Right lung (tissue), 5 donors: ENCODE measurements around the gene CEACAM3. TPM values are rescaled to one million over a fixed set of nuclear protein-coding genes. Genes with fewer than 3 reads are reported as not detected.

Experiments
- DNase-seq, 2 donors: peaks; one replicate each; pipeline ENCODE4 v3.0.0-alpha.2; 2013
- polyA plus RNA-seq, 5 donors: library from polyadenylated mRNA; unstranded; fragments of 120-200 nt; gene quantifications; one replicate each; pipeline versions ENCODE4 v1.2.1 to v1.2.3, GENCODE V29; 2013; ENCODE audit warnings: inconsistent platforms in 1 of 5, low replicate concordance in 1 of 5; ENCODE audit not compliant: insufficient read length in 5 of 5, insufficient read depth in 1 of 5

Gene CEACAM3
- polyA plus RNA-seq, 5 donors, result 0.16 to 0.39 (median 0.23) TPM; not detected in 1

DNA sequence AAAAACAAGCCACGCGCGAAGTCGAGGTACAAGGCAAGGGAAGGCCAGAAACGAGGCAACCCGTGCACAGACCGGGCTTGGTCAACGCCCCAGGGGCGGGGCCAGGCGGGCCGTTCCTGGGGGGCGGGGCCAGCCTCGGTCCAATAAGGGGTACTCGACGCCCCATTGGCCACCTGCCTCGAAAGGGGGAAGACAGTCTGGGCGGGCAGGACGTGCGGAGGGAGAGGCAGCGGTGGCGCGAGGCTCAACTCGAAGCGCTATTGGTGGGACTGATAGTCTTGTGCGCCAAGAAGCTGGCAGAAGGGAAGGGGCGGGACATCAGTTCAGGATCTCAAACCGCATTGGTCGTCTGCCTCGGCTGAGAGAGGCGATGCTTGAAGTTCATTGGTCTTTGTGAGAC, 48.2 kb downstream of the CEACAM3 start, which contains the start of gene LYPD4:
LYPD4 (minus strand) TSS at position 83 of the 400 bp plus-strand sequence. CDS start 5,398 bp downstream, outside the sequence.
- DNase-seq, result no peak

- no peak for DNase-seq
Measured at GRCh38 chr19:41845001-41845050, 48.4 kb downstream of the CEACAM3 start, which contains the start of gene DMRTC2. Gene DMRTC2, plus strand, starts transcription at chr19:41845042. Its CDS starts 2,387 bp downstream, at chr19:41847429.

DNA sequence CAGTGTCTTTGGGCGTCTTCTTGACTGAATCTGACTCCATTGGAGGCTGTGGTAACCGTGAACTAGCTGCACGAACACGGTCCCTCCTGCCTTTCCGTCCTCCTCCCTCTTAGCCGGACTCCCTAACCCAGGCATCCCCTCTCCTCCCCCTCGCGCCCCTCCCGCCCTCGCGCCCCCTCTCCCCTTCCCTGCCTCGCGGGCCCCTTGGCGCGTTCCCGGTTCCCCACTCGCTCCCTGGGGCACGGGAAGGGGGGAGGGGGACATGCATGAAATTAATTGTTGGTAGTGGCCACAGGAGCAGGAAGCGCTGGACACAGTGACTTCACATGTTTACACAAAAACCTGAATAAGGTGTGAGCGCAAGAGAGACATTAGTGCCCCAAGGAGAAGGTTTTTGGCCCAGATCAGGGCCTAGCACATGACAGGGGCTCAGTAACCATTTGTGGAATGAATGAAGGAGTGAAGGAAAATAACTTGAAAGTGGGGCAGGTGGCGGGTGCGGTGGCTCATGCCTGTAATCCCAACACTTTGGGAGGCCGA, 48.7 kb downstream of the CEACAM3 start:
- DNase-seq, result no peak

- DNase-seq, result no peak
Measured at GRCh38 chr19:41847351-41848105, 51.1 kb downstream of the CEACAM3 start.

- no peak for DNase-seq
Measured at GRCh38 chr19:41848666-41849065, 52.3 kb downstream of the CEACAM3 start.

DNA sequence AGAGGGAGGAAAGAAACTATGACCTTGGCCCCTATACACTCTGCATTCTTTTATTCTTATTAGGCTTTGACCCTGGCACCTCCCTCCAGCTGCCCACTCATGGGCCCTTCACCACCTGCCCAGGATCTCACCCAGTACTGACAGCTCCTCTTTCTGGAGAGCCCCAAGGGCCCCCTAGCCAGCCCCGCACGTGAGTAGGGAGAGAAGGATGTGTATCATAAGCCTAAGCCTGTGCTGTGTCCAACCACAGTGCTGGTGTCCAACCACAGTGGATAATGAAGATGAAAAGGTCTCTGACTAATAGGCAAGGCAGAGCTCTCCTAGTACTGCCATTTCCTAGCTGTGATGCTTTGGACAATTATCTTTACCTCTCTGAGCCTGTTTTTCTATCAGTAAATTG, 52.7 kb downstream of the CEACAM3 start:
- no peak for DNase-seq

DNA sequence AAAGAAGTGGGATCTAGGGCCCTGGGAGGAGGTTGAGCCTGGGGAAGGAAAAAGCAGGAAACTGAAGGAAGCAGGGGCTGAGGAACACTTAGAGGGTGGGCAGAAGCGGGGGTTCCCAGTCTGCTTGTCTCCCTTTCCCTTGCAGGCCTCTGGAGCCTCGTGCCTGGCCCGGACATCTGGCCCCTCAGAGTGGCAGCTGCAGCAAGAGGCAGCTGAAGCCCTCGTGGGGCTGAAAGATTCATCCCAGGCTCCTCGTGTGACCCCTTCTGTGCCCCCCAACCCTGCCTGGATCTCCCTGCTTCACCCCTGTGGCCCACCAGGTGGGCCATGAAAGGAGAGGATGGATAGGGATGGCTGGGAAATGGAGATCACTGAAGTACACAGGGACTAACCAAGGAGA, 54.0 kb downstream of the CEACAM3 start:
- no peak for DNase-seq

DNA sequence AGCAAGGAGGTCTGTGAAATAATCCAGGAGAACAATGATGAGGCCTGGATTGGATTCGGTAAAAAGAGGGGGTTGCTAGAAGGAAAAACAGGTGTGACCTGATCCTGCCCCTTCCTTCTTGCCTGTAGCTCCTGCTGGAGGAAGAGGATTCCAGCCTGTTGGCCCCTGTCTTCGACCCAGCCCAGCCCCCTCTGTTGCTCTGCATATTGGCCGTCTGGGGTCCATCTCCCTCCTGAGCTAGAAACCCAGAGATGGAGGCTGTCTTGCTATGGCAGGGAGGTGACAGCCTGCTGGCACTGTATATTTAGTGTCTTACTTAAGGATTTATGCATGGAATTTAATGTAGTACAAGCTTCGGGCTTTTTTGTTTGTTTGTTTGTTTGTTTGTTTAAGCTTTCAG, 55.1 kb downstream of the CEACAM3 start:
- DNase-seq, result no peak

- no peak for DNase-seq
Measured at GRCh38 chr19:41853344-41853743, 57.0 kb downstream of the CEACAM3 start.

DNA sequence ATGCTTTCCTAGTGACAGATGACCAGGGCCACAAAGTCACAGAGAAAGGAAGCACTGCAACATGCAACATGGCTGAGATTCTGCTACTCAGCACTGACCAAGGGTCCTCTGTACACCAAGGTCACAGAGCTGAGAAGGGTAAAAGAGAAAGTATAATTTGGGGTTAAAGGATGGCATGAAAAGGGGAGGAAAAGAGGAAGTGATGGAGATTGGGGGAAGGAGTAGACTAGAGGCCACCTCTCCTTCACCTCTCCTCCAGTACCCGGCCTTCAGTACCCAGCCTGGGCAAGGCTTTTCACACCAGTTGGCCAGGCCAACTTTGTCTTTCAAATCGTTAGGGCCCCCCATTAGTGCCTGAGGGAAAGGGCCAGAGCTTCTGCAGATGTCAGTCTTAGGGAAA, 57.4 kb downstream of the CEACAM3 start:
- DNase-seq, result no peak

DNA sequence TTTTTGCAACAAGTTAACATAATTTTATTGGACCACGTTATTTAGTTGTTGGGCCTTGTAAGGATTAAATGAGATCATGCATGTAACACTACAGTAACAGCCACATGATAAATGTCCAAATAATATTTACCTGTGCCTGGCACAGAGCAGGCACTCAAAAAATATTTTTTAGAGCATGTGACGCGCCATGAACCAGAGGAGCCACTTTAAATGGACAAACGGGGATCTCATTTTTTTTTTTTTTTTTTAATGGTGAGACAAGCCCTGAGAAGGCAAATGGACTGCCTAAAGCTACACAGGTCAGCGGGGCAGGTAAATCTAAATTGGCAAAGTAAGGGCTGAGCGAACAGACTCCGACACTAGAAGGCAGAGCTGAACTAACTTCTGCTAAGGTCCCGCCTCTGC, 62.8 kb downstream of the CEACAM3 start:
- no peak for DNase-seq

DNA sequence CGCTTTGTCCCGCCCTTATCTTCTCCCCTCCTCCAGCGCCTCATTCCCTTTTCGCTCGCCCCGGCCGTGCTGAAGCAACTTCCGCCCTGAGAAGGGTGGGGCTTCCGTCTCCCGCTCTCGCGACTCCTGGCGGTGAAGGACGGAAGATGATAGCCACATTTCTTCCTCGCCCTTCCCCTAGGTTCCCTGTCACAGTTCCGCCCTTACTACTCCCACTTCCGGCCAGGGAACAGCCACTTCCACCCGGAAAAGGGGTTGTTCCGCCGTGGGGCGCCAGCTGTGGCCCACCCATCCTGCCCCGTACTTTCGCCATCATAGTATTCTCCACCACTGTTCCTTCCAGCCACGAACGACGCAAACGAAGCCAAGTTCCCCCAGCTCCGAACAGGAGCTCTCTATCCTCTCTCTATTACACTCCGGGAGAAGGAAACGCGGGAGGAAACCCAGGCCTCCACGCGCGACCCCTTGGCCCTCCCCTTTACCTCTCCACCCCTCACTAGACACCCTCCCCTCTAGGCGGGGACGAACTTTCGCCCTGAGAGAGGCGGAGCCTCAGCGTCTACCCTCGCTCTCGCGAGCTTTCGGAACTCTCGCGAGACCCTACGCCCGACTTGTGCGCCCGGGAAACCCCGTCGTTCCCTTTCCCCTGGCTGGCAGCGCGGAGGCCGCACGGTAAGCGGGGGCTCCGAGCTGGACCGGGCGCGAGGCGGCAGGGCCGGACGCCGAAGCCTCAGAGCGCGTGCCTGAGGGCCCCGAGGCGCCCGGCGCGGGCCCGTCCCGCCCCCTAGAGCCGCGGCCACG, 63.4 kb downstream of the CEACAM3 start, which contains the start of gene RPS19:
RPS19 (plus strand) TSS at position 638 of the 801 bp plus-strand sequence. CDS start 520 bp downstream, outside the sequence.
- peak; percentile 99 for DNase-seq

DNA sequence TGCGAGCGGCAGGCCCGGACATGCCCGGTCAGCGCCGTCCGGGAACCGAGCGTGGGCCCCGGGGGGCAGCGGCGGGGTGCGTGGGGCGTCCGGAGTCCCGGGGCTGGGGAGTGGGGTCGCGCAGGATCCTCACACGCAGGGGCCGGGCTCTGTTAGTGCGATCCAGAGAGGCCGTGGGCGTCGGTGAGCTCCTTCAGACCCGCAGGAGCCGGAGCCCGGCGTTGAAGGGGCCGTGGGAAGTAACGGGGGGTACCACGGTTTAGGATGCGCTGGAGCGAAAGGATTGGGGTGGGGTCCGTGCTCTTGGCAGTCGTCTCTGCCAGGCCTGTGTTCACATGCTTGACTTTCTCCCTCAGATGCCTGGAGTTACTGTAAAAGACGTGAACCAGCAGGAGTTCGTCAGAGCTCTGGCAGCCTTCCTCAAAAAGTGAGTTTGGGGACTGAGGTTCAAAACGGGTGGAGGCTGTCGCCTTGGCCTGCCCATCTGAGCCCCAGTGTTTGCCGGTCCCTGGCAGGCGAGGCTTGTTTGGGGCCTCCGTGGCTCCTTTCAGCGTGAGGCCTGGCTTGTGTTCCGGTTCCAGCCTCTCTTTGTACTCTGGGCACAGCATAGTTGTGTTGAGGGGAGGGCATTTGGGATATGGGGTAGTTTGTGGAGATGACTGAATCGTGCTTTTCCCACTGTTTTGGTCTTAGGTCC, 64.2 kb downstream of the CEACAM3 start:
- DNase-seq, result no peak

Other genes starting within 250 kb of the CEACAM3 start
- gene CEACAM21, start 220.4 kb upstream of the CEACAM3 start, polyA plus RNA-seq, result 1 to 10 TPM; 3.6 to 9.1 (median 7.2) TPM
- gene CEACAM4, start 169.5 kb upstream of the CEACAM3 start, polyA plus RNA-seq, result under 1 TPM in 4 of 5 donors, not detected in 1; 0.10 to 0.66 (median 0.30) TPM
- gene CEACAM7, start 108.3 kb upstream of the CEACAM3 start, polyA plus RNA-seq, result under 1 TPM in 4 of 5 donors, not detected in 1; 0.06 to 0.22 (median 0.10) TPM
- under 1 TPM; 0.14 to 0.58 (median 0.23) TPM for gene CEACAM5, start 88.0 kb upstream of the CEACAM3 start, polyA plus RNA-seq
- 1 to 10 TPM; 2.8 to 3.4 (median 2.9) TPM for gene CEACAM6, start 41.1 kb upstream of the CEACAM3 start, polyA plus RNA-seq
- gene LYPD4, start 48.1 kb downstream of the CEACAM3 start, polyA plus RNA-seq, result not detected
- not detected for gene DMRTC2, start 48.5 kb downstream of the CEACAM3 start, polyA plus RNA-seq
- 1,000 to 10,000 TPM; 1,580 to 2,598 (median 1,786) TPM for gene RPS19, start 63.7 kb downstream of the CEACAM3 start, polyA plus RNA-seq
- gene CD79A, start 80.7 kb downstream of the CEACAM3 start, polyA plus RNA-seq, result 1 to 10 TPM in 3 of 5 donors, under 1 TPM in 2; 0.39 to 2.4 (median 1.3) TPM
- 10 to 100 TPM; 51.2 to 86.8 (median 78.4) TPM for gene ARHGEF1, start 86.6 kb downstream of the CEACAM3 start, polyA plus RNA-seq
- under 1 TPM in 4 of 5 donors, not detected in 1; 0.13 to 0.24 (median 0.20) TPM for gene ERFL, start 131.9 kb downstream of the CEACAM3 start, polyA plus RNA-seq
- gene RABAC1, start 162.7 kb downstream of the CEACAM3 start, polyA plus RNA-seq, result 100 to 1,000 TPM in 1 of 5 donors, 10 to 100 TPM in 4; 42.9 to 115 (median 68.9) TPM
- gene ATP1A3, start 197.6 kb downstream of the CEACAM3 start, polyA plus RNA-seq, result under 1 TPM in 3 of 5 donors, not detected in 2; 0.19 to 0.38 (median 0.24) TPM